Upper lobe of right lung (tissue), 1 donor: ENCODE data around the gene RIMBP3C. TPM values are rescaled to one million over a fixed set of nuclear protein-coding genes. Genes with fewer than 3 reads are reported as not detected.
"Not testable (repeated sequence)": the region's sequence is repeated elsewhere in the genome, so short reads cannot be mapped to it uniquely, and the experiment has no call there.

Experiments
- ATAC-seq: fragments of 200-7000 bp; cut with Tn5 transposase; one replicate; pipeline ENCODE4 v1.9.1; 2020; ENCODE audit warnings: mild to moderate bottlenecking, moderate library complexity
- DNase-seq: peaks from one replicate; pipeline ENCODE4 v3.0.0-alpha.2; 2020
- H3K27ac ChIP-seq: fragments of 200-600 bp; one replicate; pipeline ENCODE4 v1.8.0; 2022
- H3K27me3 ChIP-seq: fragments of 200-600 bp; one replicate; pipeline ENCODE4 v1.8.0; 2022; ENCODE audit warnings: mild to moderate bottlenecking
- H3K36me3 ChIP-seq: fragments of 200-600 bp; one replicate; pipeline ENCODE4 v1.8.0; 2022
- H3K4me1 ChIP-seq: fragments of 200-600 bp; one replicate; pipeline ENCODE4 v1.8.0; 2022
- H3K4me3 ChIP-seq: fragments of 200-600 bp; one replicate; pipeline ENCODE4 v1.8.0; 2022; ENCODE audit warnings: mild to moderate bottlenecking
- H3K9me3 ChIP-seq: fragments of 200-600 bp; one replicate; pipeline ENCODE4 v1.8.0; 2022
- CTCF ChIP-seq: fragments of 200-600 bp; IDR thresholded peaks from one replicate; pipeline ENCODE4 v1.8.0; 2022; ENCODE audit warnings: antibody characterized with exemption
- intact Hi-C: fragments of 100-400 bp; cut with DNase I; formaldehyde crosslinking; loops from one replicate; pipeline ENCODE4 v1.11.0; 2022
- total RNA-seq: library from RNA; stranded (reverse); fragmentation: NEBNext Ultra II Directional; extraction: Animal tissue kit (Norgen Biotek cat#: 25700); gene quantifications from one replicate; pipeline ENCODE4 v1.2.1, GENCODE V29; 2021
- donor health status: DM: no; HTN: yes; CAD: no; lungs with severe emphysema.

The RIMBP3C gene
- total RNA-seq, 1 donor from 2014 or later: 0.41 TPM

GRCh38 chr22:21585389-21585788 lies 34.1 kb upstream of the RIMBP3C start:
- Histone ChIP-seq H3K36me3 (no peaks in the 10 kb centered on the region), H3K4me1 (peaks cover 38% of the 10 kb centered on the region), H3K4me3 (no peak overlapping the region), H3K9me3 (no peaks in the 10 kb centered on the region), H3K27me3 (no peaks in the 10 kb centered on the region), H3K27ac (no peak overlapping the region)
- intact Hi-C loops: no loop called here
- DNase-seq (no peak), ATAC-seq (no peak)
- TF ChIP-seq CTCF: no peak

- Histone ChIP-seq H3K4me3 (no peak overlapping the region), H3K36me3 (no peaks in the 10 kb centered on the region)
Measured at GRCh38 chr22:21582801-21583740, 31.8 kb upstream of the RIMBP3C start.

GRCh38 chr22:21581009-21581713 lies 29.9 kb upstream of the RIMBP3C start:
- ATAC-seq, H3K27ac ChIP-seq, H3K9me3 ChIP-seq, H3K36me3 ChIP-seq, H3K4me3 ChIP-seq, H3K27me3 ChIP-seq, intact Hi-C loops, DNase-seq: not testable (repeated sequence)
- H3K4me1 ChIP-seq: peaks cover 37% of the 10 kb centered on the region

More at GRCh38 chr22:21582801-21583740, 31.8 kb upstream of the RIMBP3C start:
- intact Hi-C loops: no loop called here
- peak; percentile 30 for ATAC-seq
- no peaks in the 10 kb centered on the region for H3K9me3 ChIP-seq
- DNase-seq: no peak
- H3K4me1 ChIP-seq: peaks cover 49% of the 10 kb centered on the region
- TF ChIP-seq CTCF: no peak
- no peaks in the 10 kb centered on the region for H3K27me3 ChIP-seq
- no peak overlapping the region for H3K27ac ChIP-seq

- peaks cover 37% of the 10 kb centered on the region for H3K4me1 ChIP-seq
- H3K27me3 ChIP-seq, ATAC-seq, H3K27ac ChIP-seq, intact Hi-C loops, H3K4me3 ChIP-seq, DNase-seq, H3K9me3 ChIP-seq, H3K36me3 ChIP-seq: not testable (repeated sequence)
Measured at GRCh38 chr22:21580623-21581007, 29.4 kb upstream of the RIMBP3C start.

- intact Hi-C loops: no loop called here
- no peaks in the 10 kb centered on the region for H3K9me3 ChIP-seq
- ATAC-seq (no peak), DNase-seq (no peak)
- H3K36me3 ChIP-seq: no peaks in the 10 kb centered on the region
- TF ChIP-seq CTCF: no peak
- no peak overlapping the region for H3K4me3 ChIP-seq
- no peaks in the 10 kb centered on the region for H3K27me3 ChIP-seq
- peaks cover 43% of the 10 kb centered on the region for H3K4me1 ChIP-seq
- no peak overlapping the region for H3K27ac ChIP-seq
Measured at GRCh38 chr22:21579474-21579851, 28.2 kb upstream of the RIMBP3C start.

- DNase-seq: no peak
- H3K4me1 ChIP-seq: peaks cover 59% of the 10 kb centered on the region
- no peaks in the 10 kb centered on the region for H3K9me3 ChIP-seq
- TF ChIP-seq CTCF: no peak
- no peaks in the 10 kb centered on the region for H3K27me3 ChIP-seq
- no peak overlapping the region for H3K4me3 ChIP-seq
- intact Hi-C loops: no loop called here
- ATAC-seq: no peak
- H3K27ac ChIP-seq: no peak overlapping the region
- H3K36me3 ChIP-seq: peaks cover 4% of the 10 kb centered on the region
Measured at GRCh38 chr22:21573750-21574494, 22.7 kb upstream of the RIMBP3C start.
